Epithelial cell of esophagus (primary cell): ENCODE measurements around the gene TSPAN18.

Source experiments
- DNase-seq: peaks from one replicate; pipeline ENCODE4 v3.0.0; 2010; ENCODE audit warnings: low read depth
- H3K4me3 ChIP-seq: 2 replicates; pipeline ENCODE4 v1.5.1; 2011; ENCODE audit warnings: mild to moderate bottlenecking, low read length, control low read depth
- CTCF ChIP-seq: IDR thresholded peaks from 2 replicates; pipeline ENCODE4 v1.5.1; 2011; ENCODE audit warnings: low read depth, mild to moderate bottlenecking, low read length, control low read depth, inconsistent platforms; ENCODE audit not compliant: insufficient read depth; ENCODE audit errors: missing control alignments

TSPAN18 gene

GRCh38 chr11:44940404-44940803 is 213.6 kb downstream of the TSPAN18 start:
- DNase-seq = no peak
- no peak for TF ChIP-seq CTCF
- no peak overlapping the region for H3K4me3 ChIP-seq

- DNase-seq = no peak
- TF ChIP-seq CTCF = no peak
- H3K4me3 ChIP-seq = no peak overlapping the region
These were observed 214.1 kb downstream of the TSPAN18 start for GRCh38 chr11:44940835-44941234.

GRCh38 chr11:44941259-44942021 is 214.7 kb downstream of the TSPAN18 start:
- DNase-seq = no peak
- TF ChIP-seq CTCF = no peak
- no peak overlapping the region for H3K4me3 ChIP-seq

- DNase-seq = no peak
- no peak overlapping the region for H3K4me3 ChIP-seq
- no peak for TF ChIP-seq CTCF
These were observed 215.5 kb downstream of the TSPAN18 start for GRCh38 chr11:44942029-44942955.

- no peak for DNase-seq
- no peak overlapping the region for H3K4me3 ChIP-seq
- no peak for TF ChIP-seq CTCF
These were observed 216.4 kb downstream of the TSPAN18 start for GRCh38 chr11:44943118-44943517.

GRCh38 chr11:44943696-44944095 is 216.9 kb downstream of the TSPAN18 start:
- TF ChIP-seq CTCF = no peak
- no peak for DNase-seq
- no peak overlapping the region for H3K4me3 ChIP-seq
